Suprapubic skin (tissue), 4 donors: ENCODE data around the gene RASGEF1C. TPM values are rescaled to one million over a fixed set of nuclear protein-coding genes. Genes with fewer than 3 reads are reported as not detected.

Source experiments
- DNase-seq, 2 donors: peaks; one replicate each; pipeline ENCODE4 v3.0.0-alpha.2; 2019; ENCODE audit warnings: low spot score in 2 of 2
- H3K27ac ChIP-seq: fragments of 200-600 bp; sonication (generic); one replicate; pipeline ENCODE4 v1.5.1; 2019
- H3K27me3 ChIP-seq: fragments of 200-600 bp; sonication (generic); one replicate; pipeline ENCODE4 v1.5.1; 2019
- H3K36me3 ChIP-seq: fragments of 200-600 bp; sonication (generic); one replicate; pipeline ENCODE4 v1.5.1; 2019
- H3K4me1 ChIP-seq: fragments of 200-600 bp; sonication (generic); one replicate; pipeline ENCODE4 v1.5.1; 2019
- H3K4me3 ChIP-seq: fragments of 200-600 bp; sonication (generic); one replicate; pipeline ENCODE4 v1.5.1; 2019; ENCODE audit warnings: mild to moderate bottlenecking
- H3K9me3 ChIP-seq: fragments of 200-600 bp; sonication (generic); one replicate; pipeline ENCODE4 v1.5.1; 2019
- EP300 ChIP-seq: sonication (generic); formaldehyde crosslinking; IDR thresholded peaks from one replicate; pipeline ENCODE4 v1.6.1; 2017; ENCODE audit warnings: antibody characterized with exemption
- POLR2A ChIP-seq, 2 donors: fragments of 450-650 bp; IDR thresholded peaks; one replicate each; pipeline ENCODE4 v1.6.1; 2017; ENCODE audit warnings: antibody characterized with exemption in 2 of 2, mild to moderate bottlenecking in 2 of 2, moderate library complexity in 2 of 2
- POLR2AphosphoS5 ChIP-seq, 3 donors: sonication (generic); formaldehyde crosslinking; IDR thresholded peaks; one replicate each; pipeline ENCODE4 v1.6.1; 2017; ENCODE audit warnings: antibody characterized with exemption in 3 of 3
- WGBS: methylation state at CpG from one replicate; pipeline ENCODE4 v1.1.5; 2018; 5-methylcytosine and 5-hydroxymethylcytosine counted together
- total RNA-seq, 4 donors: library from RNA; depleted of rRNA; stranded (reverse); fragments of >200 nt; gene quantifications; one replicate each; pipeline ENCODE4 v1.1.0, GENCODE V29; 2016
- TF ChIP-seq, protein P1 (sequence below), 2 donors: fragments of 200-600 bp in 1 of 2; fragments of 450-650 bp in 1 of 2; sonication (generic) in 1 of 2; IDR thresholded peaks; one replicate each; pipeline ENCODE4 v1.5.1; 2016 to 2019; ENCODE audit warnings: antibody characterized with exemption in 2 of 2, mild to moderate bottlenecking in 1 of 2, moderate library complexity in 1 of 2

The RASGEF1C gene
- total RNA-seq, 4 donors from 2014 or later = 0.64 to 0.89 (median 0.81) TPM

- WGBS = 81% methylated on average over 1 of the region's 1 CpG
- DNase-seq = no peak
- TF ChIP-seq, protein P1, sequence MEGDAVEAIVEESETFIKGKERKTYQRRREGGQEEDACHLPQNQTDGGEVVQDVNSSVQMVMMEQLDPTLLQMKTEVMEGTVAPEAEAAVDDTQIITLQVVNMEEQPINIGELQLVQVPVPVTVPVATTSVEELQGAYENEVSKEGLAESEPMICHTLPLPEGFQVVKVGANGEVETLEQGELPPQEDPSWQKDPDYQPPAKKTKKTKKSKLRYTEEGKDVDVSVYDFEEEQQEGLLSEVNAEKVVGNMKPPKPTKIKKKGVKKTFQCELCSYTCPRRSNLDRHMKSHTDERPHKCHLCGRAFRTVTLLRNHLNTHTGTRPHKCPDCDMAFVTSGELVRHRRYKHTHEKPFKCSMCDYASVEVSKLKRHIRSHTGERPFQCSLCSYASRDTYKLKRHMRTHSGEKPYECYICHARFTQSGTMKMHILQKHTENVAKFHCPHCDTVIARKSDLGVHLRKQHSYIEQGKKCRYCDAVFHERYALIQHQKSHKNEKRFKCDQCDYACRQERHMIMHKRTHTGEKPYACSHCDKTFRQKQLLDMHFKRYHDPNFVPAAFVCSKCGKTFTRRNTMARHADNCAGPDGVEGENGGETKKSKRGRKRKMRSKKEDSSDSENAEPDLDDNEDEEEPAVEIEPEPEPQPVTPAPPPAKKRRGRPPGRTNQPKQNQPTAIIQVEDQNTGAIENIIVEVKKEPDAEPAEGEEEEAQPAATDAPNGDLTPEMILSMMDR (IDR thresholded peaks at IDR 0.05) = no peak
- TF ChIP-seq POLR2AphosphoS5 (IDR thresholded peaks at IDR 0.05) = no peak
- TF ChIP-seq POLR2A (IDR thresholded peaks at IDR 0.05) = no peak
- TF ChIP-seq EP300 = no peak
- Histone ChIP-seq H3K36me3 (no peaks in the 10 kb centered on the region), H3K4me3 (no peak overlapping the region), H3K27me3 (peaks cover 22% of the 10 kb centered on the region), H3K9me3 (no peaks in the 10 kb centered on the region), H3K4me1 (peaks cover 14% of the 10 kb centered on the region), H3K27ac (no peak overlapping the region)
Observed at GRCh38 chr5:180205916-180206315, 3.1 kb downstream of the RASGEF1C start.

DNA sequence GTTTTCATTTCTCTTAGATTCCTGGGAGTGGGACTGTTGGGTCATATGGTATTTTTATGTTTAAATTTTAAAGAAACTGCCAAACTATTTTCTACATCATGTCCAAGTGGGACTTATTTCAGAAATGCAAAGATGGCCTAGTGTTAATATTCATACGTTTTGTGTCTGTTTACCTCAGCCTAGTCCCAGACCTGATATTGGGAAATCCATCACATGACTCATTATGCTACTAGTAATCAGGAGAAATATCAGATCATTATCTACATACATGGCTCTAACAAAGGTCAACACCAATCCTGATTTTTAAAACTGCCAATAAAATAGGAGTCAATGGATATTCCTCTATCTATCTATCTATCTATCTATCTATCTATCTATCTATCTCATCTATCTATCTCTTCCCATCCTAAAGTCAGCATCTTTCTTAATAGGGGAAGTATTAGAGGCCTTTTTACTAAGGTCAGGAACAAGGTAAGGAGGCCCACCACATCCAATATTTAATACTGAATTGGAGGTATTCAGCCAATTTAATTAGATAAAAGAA lies 4.7 kb downstream of the RASGEF1C start:
- Histone ChIP-seq H3K27ac (no peak overlapping the region), H3K9me3 (no peaks in the 10 kb centered on the region), H3K27me3 (peaks cover 24% of the 10 kb centered on the region), H3K4me1 (peaks cover 13% of the 10 kb centered on the region), H3K36me3 (no peaks in the 10 kb centered on the region), H3K4me3 (no peak overlapping the region)
- 59% methylated on average over 1 of the region's 1 CpG for WGBS
- DNase-seq = no peak
- TF ChIP-seq, protein P1 (IDR thresholded peaks at IDR 0.05) = no peak
- TF ChIP-seq EP300 (no peak), POLR2AphosphoS5 (IDR thresholded peaks at IDR 0.05) (no peak), POLR2A (IDR thresholded peaks at IDR 0.05) (no peak)

GRCh38 chr5:180202939-180203573 lies 6.0 kb downstream of the RASGEF1C start:
- Histone ChIP-seq H3K27ac (no peak overlapping the region), H3K27me3 (peaks cover 28% of the 10 kb centered on the region), H3K9me3 (no peaks in the 10 kb centered on the region), H3K4me1 (peaks cover 4% of the 10 kb centered on the region), H3K36me3 (no peaks in the 10 kb centered on the region), H3K4me3 (no peak overlapping the region)
- 75% methylated on average over 8 of the region's 8 CpGs for WGBS
- DNase-seq = no peak
- TF ChIP-seq EP300 (no peak), POLR2A (IDR thresholded peaks at IDR 0.05) (no peak), POLR2AphosphoS5 (IDR thresholded peaks at IDR 0.05) (no peak)
- TF ChIP-seq, protein P1 (IDR thresholded peaks at IDR 0.05) = no peak

- H3K4me3 ChIP-seq = no peak overlapping the region
- 75% methylated on average over 23 of the region's 23 CpGs for WGBS
- H3K9me3 ChIP-seq = no peaks in the 10 kb centered on the region
- H3K27ac ChIP-seq = no peak overlapping the region
- TF ChIP-seq EP300 (no peak), POLR2A (IDR thresholded peaks at IDR 0.05) (no peak), POLR2AphosphoS5 (IDR thresholded peaks at IDR 0.05) (no peak)
- TF ChIP-seq, protein P1 (IDR thresholded peaks at IDR 0.05) = no peak
- peaks cover 21% of the 10 kb centered on the region for H3K27me3 ChIP-seq
- H3K36me3 ChIP-seq = no peaks in the 10 kb centered on the region
- no peaks in the 10 kb centered on the region for H3K4me1 ChIP-seq
- no peak for DNase-seq
Observed at GRCh38 chr5:180201051-180201987, 7.7 kb downstream of the RASGEF1C start.

- no peak overlapping the region for H3K4me3 ChIP-seq
- no peaks in the 10 kb centered on the region for H3K4me1 ChIP-seq
- no peak overlapping the region for H3K27ac ChIP-seq
- peak in 1 of 2 donors; percentile 16 for DNase-seq
- H3K9me3 ChIP-seq = no peaks in the 10 kb centered on the region
- H3K36me3 ChIP-seq = no peaks in the 10 kb centered on the region
- WGBS = 59% methylated on average over 8 of the region's 8 CpGs
- peaks cover 21% of the 10 kb centered on the region for H3K27me3 ChIP-seq
- TF ChIP-seq POLR2AphosphoS5 (IDR thresholded peaks at IDR 0.05) (no peak), POLR2A (IDR thresholded peaks at IDR 0.05) (no peak), EP300 (no peak)
- TF ChIP-seq, protein P1 (IDR thresholded peaks at IDR 0.05) = no peak
Observed at GRCh38 chr5:180199390-180199789, 9.6 kb downstream of the RASGEF1C start.
